Endothelial cell of umbilical vein (primary cell): ENCODE data around the gene PTPRD.

ENCODE experiments used
- EZH2 ChIP-seq: IDR thresholded peaks from 2 replicates; pipeline ENCODE4 v1.6.1; 2012; ENCODE audit warnings: borderline replicate concordance, low read depth, mild to moderate bottlenecking, moderate library complexity, low read length, inconsistent platforms; ENCODE audit not compliant: severe bottlenecking
- FOS ChIP-seq: IDR thresholded peaks from 2 replicates; pipeline ENCODE4 v1.6.1; 2011; ENCODE audit warnings: mild to moderate bottlenecking, low read length, moderate library complexity, borderline replicate concordance; ENCODE audit not compliant: insufficient read depth
- GATA2 ChIP-seq: IDR thresholded peaks from 2 replicates; pipeline ENCODE4 v1.7.0; 2011; ENCODE audit warnings: low read depth, mild to moderate bottlenecking, moderate library complexity, mixed read lengths, low read length; ENCODE audit not compliant: insufficient read length, insufficient read depth
- JUN ChIP-seq: IDR thresholded peaks from 2 replicates; pipeline ENCODE4 v1.6.1; 2011; ENCODE audit warnings: borderline replicate concordance, low read depth; ENCODE audit not compliant: insufficient read length, insufficient read depth
- MYC ChIP-seq: IDR thresholded peaks from one replicate; pipeline ENCODE4 v1.6.1; 2011; ENCODE audit warnings: mild to moderate bottlenecking, low read depth, low read length
- POLR2A ChIP-seq: IDR thresholded peaks from 2 replicates; pipeline ENCODE4 v1.6.1; 2012; ENCODE audit warnings: low read depth, mild to moderate bottlenecking, control low read depth, low read length
- POLR2AphosphoS5 ChIP-seq: IDR thresholded peaks from 2 replicates; pipeline ENCODE4 v1.6.1; 2012; ENCODE audit warnings: low read depth, mild to moderate bottlenecking, control low read depth, low read length, moderate library complexity; ENCODE audit not compliant: insufficient read depth
- TF ChIP-seq, protein P1 (sequence below), 2 donors: IDR thresholded peaks; 1 replicate in 1 of 2; 2 replicates in 1 of 2; pipeline ENCODE4 v1.5.1; 2011; ENCODE audit warnings: low read length in 2 of 2, mild to moderate bottlenecking in 2 of 2, moderate library complexity in 2 of 2, control low read depth in 1 of 2, inconsistent platforms in 1 of 2, low read depth in 1 of 2; ENCODE audit not compliant: insufficient read depth in 1 of 2; ENCODE audit errors: extremely low read depth in 1 of 2
- TF ChIP-seq, protein P2 (sequence below): IDR thresholded peaks from 2 replicates; pipeline ENCODE4 v1.6.1; 2011; ENCODE audit not compliant: insufficient read depth, insufficient read length

DNA sequence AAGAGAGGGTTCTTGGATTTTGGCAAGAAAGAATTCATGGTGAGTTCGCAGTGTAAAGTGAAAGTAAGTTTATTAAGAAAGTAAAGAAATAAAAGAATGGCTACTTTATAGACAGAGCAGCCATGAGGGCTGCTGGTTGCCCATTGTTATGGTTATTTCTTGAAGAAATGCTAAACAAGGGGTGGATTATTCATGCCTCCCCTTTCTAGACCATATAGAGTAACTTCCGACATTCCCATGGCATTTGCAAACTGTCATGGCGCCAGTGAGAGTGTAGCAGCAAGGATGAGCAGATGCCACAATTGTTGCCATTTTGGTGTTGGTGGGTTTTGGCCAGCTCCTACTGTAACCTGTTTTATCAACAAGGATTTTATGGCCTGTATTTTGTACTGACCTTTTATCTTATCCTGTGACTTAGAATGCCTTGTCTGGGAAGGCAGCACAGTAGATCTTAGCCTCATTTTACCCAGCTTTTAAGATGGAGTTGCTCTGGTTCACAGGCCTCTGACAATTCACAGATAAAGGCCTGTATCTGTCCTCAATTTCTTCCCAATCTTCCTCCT, 1787.1 kb downstream of the PTPRD start:
- TF ChIP-seq EZH2 (no peak), MYC (no peak), POLR2A (no peak), POLR2AphosphoS5 (no peak), JUN (no peak), FOS (no peak), GATA2 (no peak)
- TF ChIP-seq, protein P1, sequence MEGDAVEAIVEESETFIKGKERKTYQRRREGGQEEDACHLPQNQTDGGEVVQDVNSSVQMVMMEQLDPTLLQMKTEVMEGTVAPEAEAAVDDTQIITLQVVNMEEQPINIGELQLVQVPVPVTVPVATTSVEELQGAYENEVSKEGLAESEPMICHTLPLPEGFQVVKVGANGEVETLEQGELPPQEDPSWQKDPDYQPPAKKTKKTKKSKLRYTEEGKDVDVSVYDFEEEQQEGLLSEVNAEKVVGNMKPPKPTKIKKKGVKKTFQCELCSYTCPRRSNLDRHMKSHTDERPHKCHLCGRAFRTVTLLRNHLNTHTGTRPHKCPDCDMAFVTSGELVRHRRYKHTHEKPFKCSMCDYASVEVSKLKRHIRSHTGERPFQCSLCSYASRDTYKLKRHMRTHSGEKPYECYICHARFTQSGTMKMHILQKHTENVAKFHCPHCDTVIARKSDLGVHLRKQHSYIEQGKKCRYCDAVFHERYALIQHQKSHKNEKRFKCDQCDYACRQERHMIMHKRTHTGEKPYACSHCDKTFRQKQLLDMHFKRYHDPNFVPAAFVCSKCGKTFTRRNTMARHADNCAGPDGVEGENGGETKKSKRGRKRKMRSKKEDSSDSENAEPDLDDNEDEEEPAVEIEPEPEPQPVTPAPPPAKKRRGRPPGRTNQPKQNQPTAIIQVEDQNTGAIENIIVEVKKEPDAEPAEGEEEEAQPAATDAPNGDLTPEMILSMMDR (IDR thresholded peaks at IDR 0.05; ENCODE audit: extremely low read depth in 1 of 2, insufficient read depth in 1 of 2, low read depth in 1 of 2, low read length in 2 of 2), result no peak
- TF ChIP-seq, protein P2, sequence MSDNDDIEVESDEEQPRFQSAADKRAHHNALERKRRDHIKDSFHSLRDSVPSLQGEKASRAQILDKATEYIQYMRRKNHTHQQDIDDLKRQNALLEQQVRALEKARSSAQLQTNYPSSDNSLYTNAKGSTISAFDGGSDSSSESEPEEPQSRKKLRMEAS, result no peak
